Stimulated activated CD4-positive, alpha-beta T cell treated with anti-CD3 and anti-CD28 coated beads, Interleukin-1b, Interleukin-23, amount 100 ng/mL, for 24 hours (primary cell): ENCODE results near the gene NFYA.

Experiments
- DNase-seq, 4 experiments: peaks; one replicate each; pipeline ENCODE4 v3.0.0-alpha.2; 2020; ENCODE audit warnings: low read depth in 4 of 4, low spot score in 1 of 4

NFYA gene

DNA sequence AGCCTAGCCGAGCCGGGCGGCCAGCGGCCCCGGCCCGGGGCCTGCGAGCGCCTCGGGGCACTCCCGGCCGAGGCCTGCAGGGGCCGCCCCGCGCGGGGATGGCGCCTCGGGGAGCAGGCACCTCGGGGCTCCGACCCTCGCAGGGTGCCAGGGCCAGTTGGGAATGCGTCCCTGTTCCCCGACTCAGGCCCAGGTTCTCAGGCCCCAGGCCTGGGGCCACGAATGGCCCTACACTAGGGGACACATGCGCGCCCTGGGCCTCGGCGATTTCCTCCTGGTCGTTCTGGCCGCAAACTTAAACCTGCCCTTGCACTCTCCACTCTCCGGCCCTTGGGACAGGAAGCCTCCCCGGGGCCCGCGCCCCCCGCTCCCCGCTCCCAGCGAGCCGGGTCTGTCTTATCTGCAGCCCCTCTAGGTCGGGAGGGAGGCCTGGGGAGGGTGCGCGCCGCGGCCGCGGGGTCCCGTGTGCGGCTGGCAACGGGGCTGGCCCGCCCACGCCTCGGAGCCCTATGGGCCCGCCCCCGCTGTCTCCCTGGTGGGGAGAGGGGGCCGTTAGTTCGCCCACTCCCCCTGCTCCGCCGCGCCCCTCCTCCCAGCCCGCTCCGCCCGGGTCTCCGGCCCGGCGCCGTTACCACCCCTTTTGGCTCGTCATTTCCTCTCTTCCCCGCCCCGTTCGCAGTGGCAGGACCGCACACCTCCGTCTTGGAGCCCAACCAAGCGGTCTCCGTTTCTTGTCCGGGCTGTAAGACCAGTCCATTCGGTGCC, 611 bp downstream of the NFYA start:
- DNase-seq = peak; percentile 47 to 76 (median 60)

- DNase-seq = no peak
Measured at GRCh38 chr6:41073968-41074691, 1.4 kb downstream of the NFYA start.

GRCh38 chr6:41074692-41075436, 2.1 kb downstream of the NFYA start:
- no peak for DNase-seq

DNA sequence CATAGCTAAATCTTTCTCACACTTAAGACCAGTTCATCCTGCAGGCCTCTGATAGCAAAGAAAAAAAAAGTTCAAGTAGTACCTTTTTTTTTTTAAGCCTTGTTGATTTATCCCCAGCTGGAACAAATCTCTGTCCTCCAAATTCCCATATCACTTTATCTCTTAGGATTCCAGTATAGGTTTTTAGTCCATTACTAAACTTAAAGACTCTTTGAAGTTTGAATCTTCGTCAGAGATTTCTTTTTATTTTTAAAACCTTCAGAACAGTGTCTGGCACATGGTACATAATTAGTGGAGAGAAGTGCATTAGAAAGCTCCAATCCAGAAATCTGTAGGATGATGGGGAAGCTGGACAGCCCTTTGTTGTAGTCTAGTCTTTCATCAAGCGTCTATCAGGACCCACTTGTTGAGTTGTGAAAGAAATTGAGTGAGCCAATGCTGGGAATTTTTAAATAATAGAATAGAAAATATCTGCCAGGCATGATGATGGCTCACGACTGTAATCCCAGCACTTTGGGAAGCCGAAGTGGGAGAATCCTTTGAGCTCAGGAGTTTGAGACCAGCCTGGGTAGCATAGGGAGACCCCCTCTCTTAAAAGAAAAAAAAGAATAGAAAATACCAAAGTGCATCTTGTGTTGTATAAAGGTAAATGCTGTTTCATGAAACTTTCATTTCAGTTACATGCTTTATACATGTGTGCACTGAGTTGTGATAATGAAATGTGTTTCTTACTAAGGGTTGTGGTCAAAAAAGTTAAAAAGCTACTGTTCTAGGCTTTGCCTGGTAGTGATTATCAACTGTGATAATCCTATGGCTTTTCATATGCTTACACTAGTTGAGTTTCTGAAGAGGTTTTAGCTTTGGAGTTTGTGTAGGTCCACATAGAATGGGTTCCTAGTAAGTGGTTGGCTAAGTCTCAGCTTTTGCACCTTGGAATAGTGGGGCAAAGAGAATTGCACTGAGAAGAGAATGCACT, 3.2 kb downstream of the NFYA start:
- DNase-seq = no peak

GRCh38 chr6:41077536-41077935, 4.8 kb downstream of the NFYA start:
- DNase-seq = no peak

GRCh38 chr6:41078101-41078500, 5.3 kb downstream of the NFYA start:
- DNase-seq = no peak

GRCh38 chr6:41079080-41079479, 6.3 kb downstream of the NFYA start:
- no peak for DNase-seq

- DNase-seq = no peak
Measured at GRCh38 chr6:41080621-41081020, 7.8 kb downstream of the NFYA start.

DNA sequence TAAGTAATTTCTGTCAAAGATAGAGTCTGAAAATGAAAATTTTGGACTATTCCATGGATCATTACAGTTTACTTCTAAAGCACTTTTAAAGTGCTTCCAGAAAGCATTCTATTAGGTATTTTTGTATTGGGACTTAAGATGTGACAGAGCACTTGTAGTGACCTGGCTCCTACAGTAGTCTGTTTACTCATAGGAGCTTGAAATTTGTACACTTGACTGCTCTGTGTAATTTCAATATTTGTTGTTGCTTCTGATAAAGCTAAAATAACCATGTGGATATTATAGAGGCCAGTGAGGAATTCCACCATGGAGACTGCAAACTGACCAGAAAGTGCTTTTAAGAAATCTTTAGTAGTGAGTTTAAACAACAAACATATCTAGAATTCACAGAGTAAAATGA, 10.3 kb downstream of the NFYA start:
- no peak for DNase-seq

DNA sequence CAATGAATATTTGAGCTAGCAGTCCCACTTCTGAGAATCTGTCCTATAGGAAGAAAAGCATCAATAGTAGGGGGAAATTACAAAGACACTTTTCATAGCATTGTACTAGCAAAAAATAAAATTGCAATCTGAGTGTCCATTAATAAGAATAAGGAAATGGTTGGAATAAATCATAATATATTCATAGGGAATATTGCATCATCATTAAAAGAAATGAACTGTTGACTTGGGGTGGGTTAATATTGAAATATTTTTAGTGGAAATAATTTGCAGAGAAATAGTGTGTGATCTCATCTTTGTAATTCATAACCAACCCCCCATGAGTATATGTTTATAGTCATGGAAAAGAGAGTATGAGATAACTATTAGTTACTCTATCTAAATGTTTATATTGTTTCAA, 12.4 kb downstream of the NFYA start:
- no peak for DNase-seq

GRCh38 chr6:41088451-41088850, 15.7 kb downstream of the NFYA start:
- no peak for DNase-seq

DNA sequence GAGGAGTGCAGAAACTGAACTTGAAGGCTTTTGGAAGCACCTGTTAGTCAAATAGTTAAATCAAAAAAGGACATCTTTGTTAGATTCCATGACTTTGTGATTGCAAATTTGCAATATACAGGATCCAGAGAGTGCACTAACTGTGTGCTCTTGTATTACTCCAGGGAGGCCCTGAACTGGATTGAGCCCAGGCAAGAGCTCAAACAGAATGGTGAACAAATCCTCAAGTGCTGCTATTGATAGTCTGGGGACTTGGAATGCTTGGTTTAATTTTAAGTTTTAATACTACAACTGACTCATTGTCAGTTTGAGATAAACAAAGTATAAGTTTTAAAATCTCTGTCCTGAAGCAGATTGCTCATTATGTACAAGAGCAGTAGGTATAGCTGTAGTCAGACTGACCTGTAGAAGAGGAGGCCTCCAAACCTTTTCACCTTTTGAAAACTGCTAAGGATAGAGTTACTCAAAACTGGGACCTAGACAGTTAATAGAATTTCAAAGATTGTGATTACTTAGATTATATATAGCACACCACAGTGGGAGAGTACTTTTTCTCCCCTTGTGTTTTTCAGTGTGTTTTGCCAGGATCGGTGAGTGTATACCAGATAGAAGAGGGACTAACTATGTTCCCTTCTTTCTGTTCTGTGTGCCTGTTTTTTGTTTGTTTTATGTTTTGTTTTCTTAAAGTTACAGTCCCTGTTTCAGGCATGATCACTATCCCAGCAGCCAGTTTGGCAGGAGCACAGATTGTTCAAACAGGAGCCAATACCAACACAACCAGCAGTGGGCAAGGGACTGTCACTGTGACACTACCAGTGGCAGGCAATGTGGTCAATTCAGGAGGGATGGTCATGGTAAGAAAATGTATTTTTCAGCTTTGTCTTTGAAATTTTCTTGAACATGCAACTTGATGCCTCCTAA, 18.3 kb downstream of the NFYA start:
- no peak for DNase-seq

GRCh38 chr6:41092421-41093140, 19.8 kb downstream of the NFYA start:
- DNase-seq = no peak

DNA sequence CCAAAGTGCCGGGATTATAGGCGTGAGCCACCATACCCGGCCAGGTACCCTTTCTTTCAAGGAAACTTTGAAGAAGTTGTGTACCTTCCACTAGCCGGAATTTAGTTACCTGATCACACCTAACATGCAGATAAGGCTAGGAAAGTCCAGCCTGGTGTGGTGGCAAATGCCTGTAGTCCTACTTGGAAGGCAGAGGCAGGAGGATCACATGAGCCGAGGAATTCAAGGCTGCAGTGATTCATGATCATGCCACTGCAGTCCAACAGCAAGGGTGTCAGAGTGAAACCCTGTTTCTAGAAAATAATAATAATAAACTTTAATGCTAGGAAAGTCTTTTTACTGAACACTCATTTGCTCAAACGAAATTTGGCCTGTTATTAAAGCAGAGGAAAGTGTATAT, 21.0 kb downstream of the NFYA start:
- no peak for DNase-seq

DNA sequence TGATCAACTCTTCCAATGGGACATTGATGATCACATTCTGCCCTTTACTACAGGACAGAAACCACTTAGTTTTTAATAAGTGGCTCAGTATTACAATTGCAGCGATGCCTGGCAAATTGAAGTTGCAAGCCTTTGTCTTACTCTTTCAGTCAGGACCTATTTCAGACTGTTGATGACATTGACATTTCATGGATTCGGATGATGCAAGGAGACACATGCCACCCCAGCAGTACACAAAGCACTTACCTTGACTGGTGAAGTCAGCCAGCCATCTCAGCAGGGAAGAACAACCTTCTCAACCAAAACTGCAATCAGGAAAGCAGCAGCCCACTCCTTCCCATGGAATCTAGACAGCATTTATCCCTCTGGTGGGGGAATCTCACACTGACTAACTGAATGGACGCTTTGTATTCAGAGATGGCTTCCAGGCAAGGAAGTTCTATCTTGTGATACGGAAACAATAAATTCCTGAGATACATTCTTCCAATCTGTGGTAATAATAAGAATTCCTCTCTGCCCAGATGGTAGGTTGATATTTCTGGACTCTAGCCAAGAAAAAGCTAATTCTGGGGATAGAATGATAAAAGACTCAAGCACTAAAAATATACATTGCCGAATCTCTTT, 24.8 kb downstream of the NFYA start:
- no peak for DNase-seq

DNA sequence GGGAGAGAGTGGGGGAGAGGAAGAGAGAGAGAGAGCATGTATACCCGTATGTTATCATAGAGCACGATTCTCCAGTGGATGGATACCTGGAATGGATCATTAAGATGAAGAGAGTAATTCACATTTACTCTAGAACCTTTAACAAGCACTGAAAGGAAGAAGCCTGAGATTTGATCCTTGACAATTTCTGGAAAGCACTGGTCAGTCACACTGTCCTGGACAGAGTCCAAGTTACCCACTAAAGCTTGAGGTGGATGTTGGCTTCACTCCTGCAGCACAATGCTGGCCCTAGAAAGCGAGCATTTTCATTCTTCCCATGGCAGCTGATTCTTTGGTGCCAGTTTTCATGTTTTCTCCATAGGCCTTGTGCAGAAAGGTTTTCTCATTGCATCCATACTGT, 25.6 kb downstream of the NFYA start:
- DNase-seq = no peak

DNA sequence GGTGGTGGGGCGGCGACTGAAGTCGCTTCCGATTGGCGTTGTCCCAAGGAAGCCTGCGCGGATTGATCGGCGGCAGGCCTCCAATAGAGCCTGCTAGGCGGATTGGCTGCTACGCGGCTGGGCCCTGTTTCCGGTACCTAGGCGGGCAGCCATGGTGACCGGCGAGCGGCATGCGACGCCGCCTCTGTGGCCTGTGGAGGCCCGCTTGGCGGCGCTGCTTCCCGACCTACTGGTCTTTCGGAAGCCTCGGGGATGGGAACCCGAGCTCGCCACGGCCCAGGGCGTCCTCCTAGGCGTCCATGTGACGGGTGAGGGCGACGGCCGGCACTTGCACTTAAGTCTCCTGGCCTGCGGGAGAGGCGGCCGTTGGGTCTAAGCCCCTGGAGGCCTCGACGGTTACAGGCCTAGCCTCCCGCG, 28.1 kb downstream of the NFYA start:
- no peak for DNase-seq

GRCh38 chr6:41103847-41104246, 31.1 kb downstream of the NFYA start:
- DNase-seq = no peak

GRCh38 chr6:41111017-41111416, 38.2 kb downstream of the NFYA start:
- no peak for DNase-seq
